WTC11 (cell line): Measurements from ENCODE around the gene SEMA3C. TPM values are rescaled to one million over a fixed set of nuclear protein-coding genes. Genes with fewer than 3 reads are reported as not detected.

Experiments used
- ATAC-seq: fragments of 200-7000 bp; cut with Tn5 transposase; 2 replicates; pipeline ENCODE4 v1.10.0; 2021; ENCODE audit warnings: mild to moderate bottlenecking, moderate library complexity
- CTCF ChIA-PET: fragments of 300-600 bp; sonication (Branson Sonifier 250); formaldehyde crosslinking; loops from one replicate; lab custom pipeline; 2021; ENCODE audit warnings: antibody characterized with exemption; lab: Charles Lee
- POLR2A ChIA-PET: fragments of 350-600 bp; sonication (Branson Sonifier 250); formaldehyde crosslinking; loops from one replicate; lab custom pipeline; 2021; ENCODE audit warnings: antibody characterized with exemption; lab: Charles Lee
- DNase-seq: peaks from one replicate; pipeline ENCODE4 v3.0.0; 2021; ENCODE audit warnings: low spot score
- H3K27ac Mint-ChIP-seq: 2 replicates; pipeline ENCODE4 v1.8.0; 2021; ENCODE audit warnings: mixed read lengths
- H3K27me3 Mint-ChIP-seq: 2 replicates; pipeline ENCODE4 v1.8.0; 2021; ENCODE audit warnings: low read depth, mild to moderate bottlenecking, moderate library complexity, mixed read lengths
- H3K36me3 Mint-ChIP-seq: 2 replicates; pipeline ENCODE4 v1.8.0; 2021; ENCODE audit warnings: mixed read lengths
- H3K4me1 Mint-ChIP-seq: 2 replicates; pipeline ENCODE4 v1.8.0; 2022; ENCODE audit warnings: mixed read lengths
- H3K4me3 Mint-ChIP-seq: 2 replicates; pipeline ENCODE4 v1.8.0; 2021; ENCODE audit warnings: mild to moderate bottlenecking, moderate library complexity, mixed read lengths
- H3K9me3 Mint-ChIP-seq: 2 replicates; pipeline ENCODE4 v1.8.0; 2021; ENCODE audit warnings: mixed read lengths
- ATF1 ChIP-seq: sonication (generic); formaldehyde crosslinking; IDR thresholded peaks from 2 replicates; pipeline ENCODE4 v1.8.1; 2023; ENCODE audit warnings: mild to moderate bottlenecking, moderate library complexity, missing genetic modification reagents
- ATF2 ChIP-seq: sonication (generic); formaldehyde crosslinking; IDR thresholded peaks from 2 replicates; pipeline ENCODE4 v1.8.1; 2022; ENCODE audit warnings: low read depth, missing genetic modification reagents, borderline replicate concordance
- ATF6 ChIP-seq: sonication (generic); formaldehyde crosslinking; IDR thresholded peaks from 2 replicates; pipeline ENCODE4 v1.8.1; 2023; ENCODE audit warnings: mild to moderate bottlenecking, missing genetic modification reagents
- CBFB ChIP-seq: sonication (generic); formaldehyde crosslinking; IDR thresholded peaks from 2 replicates; pipeline ENCODE4 v1.8.1; 2022; ENCODE audit warnings: mild to moderate bottlenecking, low read depth, missing genetic modification reagents
- CDX4 ChIP-seq: fragments of 250-450 bp; sonication (Bioruptor Pico); IDR thresholded peaks from 2 replicates; pipeline ENCODE4 v1.9.0; 2021; ENCODE audit warnings: moderate library complexity, mild to moderate bottlenecking, inconsistent platforms, borderline replicate concordance
- CREM ChIP-seq: sonication (generic); formaldehyde crosslinking; IDR thresholded peaks from 2 replicates; pipeline ENCODE4 v1.8.1; 2022; ENCODE audit warnings: mild to moderate bottlenecking, missing genetic modification reagents, moderate library complexity
- MYBL2 ChIP-seq: sonication (generic); formaldehyde crosslinking; IDR thresholded peaks from 2 replicates; pipeline ENCODE4 v1.8.1; 2023; ENCODE audit warnings: mild to moderate bottlenecking, moderate library complexity, missing genetic modification reagents
- PREB ChIP-seq: sonication (generic); formaldehyde crosslinking; IDR thresholded peaks from 2 replicates; pipeline ENCODE4 v1.8.1; 2022; ENCODE audit warnings: mild to moderate bottlenecking, missing genetic modification reagents, moderate library complexity, borderline replicate concordance
- SMAD4 ChIP-seq: sonication (generic); formaldehyde crosslinking; IDR thresholded peaks from 2 replicates; pipeline ENCODE4 v1.8.0; 2022; ENCODE audit warnings: mild to moderate bottlenecking, missing genetic modification reagents
- TCF7 ChIP-seq: sonication (generic); formaldehyde crosslinking; IDR thresholded peaks from 2 replicates; pipeline ENCODE4 v1.8.0; 2022; ENCODE audit warnings: mild to moderate bottlenecking, low read depth, missing genetic modification reagents, moderate library complexity
- TP53 ChIP-seq: sonication (generic); formaldehyde crosslinking; IDR thresholded peaks from 2 replicates; pipeline ENCODE4 v1.8.1; 2023; ENCODE audit warnings: mild to moderate bottlenecking, missing genetic modification reagents
- ZBTB43 ChIP-seq: sonication (generic); formaldehyde crosslinking; IDR thresholded peaks from 2 replicates; pipeline ENCODE4 v1.8.1; 2023; ENCODE audit warnings: mild to moderate bottlenecking, missing genetic modification reagents
- ZNF138 ChIP-seq: sonication (generic); formaldehyde crosslinking; conservative IDR thresholded peaks from 2 replicates; pipeline ENCODE4 v1.8.1; 2022; ENCODE audit warnings: mild to moderate bottlenecking, moderate library complexity, missing genetic modification reagents
- ZNF317 ChIP-seq: sonication (generic); formaldehyde crosslinking; IDR thresholded peaks from 2 replicates; pipeline ENCODE4 v1.8.1; 2023; ENCODE audit warnings: low read depth, mild to moderate bottlenecking, moderate library complexity, missing genetic modification reagents, borderline replicate concordance
- ZNF512 ChIP-seq: sonication (generic); formaldehyde crosslinking; IDR thresholded peaks from 2 replicates; pipeline ENCODE4 v1.8.1; 2022; ENCODE audit warnings: missing genetic modification reagents, borderline replicate concordance
- ZNF532 ChIP-seq: fragments of 250-450 bp; sonication (Bioruptor Pico); IDR thresholded peaks from 2 replicates; pipeline ENCODE4 v1.9.0; 2021; ENCODE audit warnings: mild to moderate bottlenecking, borderline replicate concordance
- total RNA-seq: library from RNA; stranded (reverse); gene quantifications from 3 replicates; pipeline ENCODE4 v1.2.3, GENCODE V29; 2021

SEMA3C gene
- total RNA-seq, 1 experiment from 2014 or later: 2.1 TPM

- ChIA-PET CTCF (no interaction called here), POLR2A (no interaction called here)
- H3K9me3 Mint-ChIP-seq: no peaks in the 10 kb centered on the region
- no peaks in the 10 kb centered on the region for H3K27me3 Mint-ChIP-seq
- H3K36me3 Mint-ChIP-seq: no peaks in the 10 kb centered on the region
- ATAC-seq (no peak), DNase-seq (no peak)
- no peaks in the 10 kb centered on the region for H3K4me1 Mint-ChIP-seq
- H3K27ac Mint-ChIP-seq: no peak overlapping the region
- H3K4me3 Mint-ChIP-seq: no peak overlapping the region
- TF ChIP-seq ATF1: no peak
- no peak for TF ChIP-seq MYBL2 (CRISPR knock-in tag)
- no peak for TF ChIP-seq ATF2 (CRISPR knock-in tag)
- TF ChIP-seq ATF6 (CRISPR knock-in tag): no peak
- no peak for TF ChIP-seq SMAD4 (CRISPR knock-in tag)
Observed at GRCh38 chr7:80949449-80949848, 30.6 kb upstream of the SEMA3C start.

GRCh38 chr7:80946858-80947257 is 28.0 kb upstream of the SEMA3C start:
- no peaks in the 10 kb centered on the region for H3K36me3 Mint-ChIP-seq
- H3K4me1 Mint-ChIP-seq: no peaks in the 10 kb centered on the region
- no peak overlapping the region for H3K27ac Mint-ChIP-seq
- no peak overlapping the region for H3K4me3 Mint-ChIP-seq
- TF ChIP-seq TCF7 (CRISPR knock-in tag) (no peak), TP53 (CRISPR knock-in tag) (no peak)
- ChIA-PET CTCF (no interaction called here), POLR2A (no interaction called here)
- DNase-seq (no peak), ATAC-seq (no peak)
- no peaks in the 10 kb centered on the region for H3K27me3 Mint-ChIP-seq
- H3K9me3 Mint-ChIP-seq: no peaks in the 10 kb centered on the region

GRCh38 chr7:80945976-80946375 is 27.1 kb upstream of the SEMA3C start:
- POLR2A ChIA-PET: interaction anchor here (0.6 kb wide), 1 partner anchor 12 kb away, joined by 3 read pairs; no protein-coding TSS in a partner anchor
- Mint-ChIP-seq H3K4me3 (no peak overlapping the region), H3K9me3 (no peaks in the 10 kb centered on the region), H3K27ac (no peak overlapping the region), H3K27me3 (no peaks in the 10 kb centered on the region), H3K4me1 (no peaks in the 10 kb centered on the region), H3K36me3 (no peaks in the 10 kb centered on the region)
- no peak for DNase-seq
- ATAC-seq: no peak
- no peak for TF ChIP-seq PREB (CRISPR knock-in tag)
- no peak for TF ChIP-seq CBFB (CRISPR knock-in tag)
- no peak for TF ChIP-seq ZBTB43 (CRISPR knock-in tag)
- CTCF ChIA-PET: no interaction called here

- no peak overlapping the region for H3K27ac Mint-ChIP-seq
- H3K4me3 Mint-ChIP-seq: no peak overlapping the region
- DNase-seq (no peak), ATAC-seq (no peak)
- H3K27me3 Mint-ChIP-seq: no peaks in the 10 kb centered on the region
- H3K36me3 Mint-ChIP-seq: no peaks in the 10 kb centered on the region
- CTCF ChIA-PET: no interaction called here
- POLR2A ChIA-PET: no interaction called here
- no peaks in the 10 kb centered on the region for H3K9me3 Mint-ChIP-seq
- no peaks in the 10 kb centered on the region for H3K4me1 Mint-ChIP-seq
- TF ChIP-seq CDX4 (no peak), SMAD4 (CRISPR knock-in tag) (no peak), ZNF138 (no peak), ZNF512 (CRISPR knock-in tag) (no peak), CREM (no peak), ZNF317 (CRISPR knock-in tag) (no peak), ZNF532 (CRISPR knock-in tag) (no peak)
Observed at GRCh38 chr7:80943342-80943741, 24.5 kb upstream of the SEMA3C start.
